ENCODE results near the gene MPO.

- TF ChIP-seq CTCF (conservative IDR thresholded peaks at IDR 0.05) (no peak), ZFX (IDR thresholded peaks at IDR 0.05) (no peak)
Observed at GRCh38 chr17:58321571-58322525, 41.1 kb upstream of the MPO start.

Measured in C4-2B (cell line).